ENCODE results near the gene UBAC2. TPM values are rescaled to one million over a fixed set of nuclear protein-coding genes. Genes with fewer than 3 reads are reported as not detected.

UBAC2 gene
- polyA plus RNA-seq, 3 donors = 59.6 to 113 (median 96.7) TPM

- H3K79me2 ChIP-seq (ENCODE audit: insufficient read depth, low read length) = no peaks in the 10 kb centered on the region
- TF ChIP-seq CTCF (IDR thresholded peaks at IDR 0.05) = no peak
- no peaks in the 10 kb centered on the region for H3K36me3 ChIP-seq (replicated peaks in 1 of 2; ENCODE audit: control insufficient read depth in 1 of 2, insufficient read depth in 2 of 2, low read length in 2 of 2)
- no peak overlapping the region for H3K4me3 Mint-ChIP-seq
- peak overlapping the region; percentile 45 to 87 for H3K27ac ChIP-seq (ENCODE audit: low read depth in 1 of 2, low read length in 2 of 2)
- H3K27ac Mint-ChIP-seq = peak overlapping the region; percentile 87 to 98 (median 95)
- H3K4me3 ChIP-seq (replicated peaks in 1 of 3; ENCODE audit: low read depth in 2 of 3, low read length in 3 of 3) = peak overlapping the region in 1 of 3 experiments; percentile 67
- peak overlapping the region; percentile 29 for H3K9ac ChIP-seq (ENCODE audit: insufficient read depth, low read length, poor library complexity, severe bottlenecking)
- H3K27me3 Mint-ChIP-seq (ENCODE audit: low read depth in 3 of 3) = peaks cover 1 to 5% (median 1%) of the 10 kb centered on the region in 3 donors
- no peak for DNase-seq
- intact Hi-C loops (cut with micrococcal nuclease) = no loop called here
- peaks cover 0 to 2% of the 10 kb centered on the region in 2 donors for H3K36me3 Mint-ChIP-seq
- H4K20me1 ChIP-seq (ENCODE audit: insufficient read depth, low read length) = no peaks in the 10 kb centered on the region
- H3K4me2 ChIP-seq (replicated peaks; ENCODE audit: extremely low read depth, low read length, poor library complexity, severe bottlenecking) = peak overlapping the region; percentile 78
- H2AFZ ChIP-seq (ENCODE audit: insufficient read depth, low read depth, low read length, poor library complexity, severe bottlenecking) = no peak overlapping the region
- H3K9me3 ChIP-seq (replicated peaks in 1 of 2; ENCODE audit: control insufficient read depth in 1 of 2, insufficient read depth in 1 of 2, low read length in 2 of 2) = no peaks in the 10 kb centered on the region
- no peaks in the 10 kb centered on the region for H3K27me3 ChIP-seq (ENCODE audit: control insufficient read depth in 2 of 2, insufficient read depth in 2 of 2, low read length in 2 of 2)
- H3K4me1 Mint-ChIP-seq = peaks cover 34% of the 10 kb centered on the region
- H3K9me3 Mint-ChIP-seq = peaks cover 0 to 6% (median 0%) of the 10 kb centered on the region in 7 donors
- 96% methylated on average over 8 of the region's 15 CpGs for WGBS (ENCODE audit: insufficient coverage)
- H3K4me1 ChIP-seq (ENCODE audit: control insufficient read depth in 1 of 2, insufficient read depth in 2 of 2, low read length in 2 of 2) = peaks cover 32 to 39% of the 10 kb centered on the region in 2 donors
Measured at GRCh38 chr13:99405966-99406365, 205.3 kb downstream of the UBAC2 start.

- no peak for TF ChIP-seq CTCF (IDR thresholded peaks at IDR 0.05)
- Histone ChIP-seq H3K9ac (ENCODE audit: insufficient read depth, low read length, poor library complexity, severe bottlenecking) (peak overlapping the region; percentile 29), H3K9me3 (replicated peaks in 1 of 2; ENCODE audit: control insufficient read depth in 1 of 2, insufficient read depth in 1 of 2, low read length in 2 of 2) (no peaks in the 10 kb centered on the region), H3K4me3 (replicated peaks in 1 of 3; ENCODE audit: low read depth in 2 of 3, low read length in 3 of 3) (peak overlapping the region in 1 of 3 experiments; percentile 67), H4K20me1 (ENCODE audit: insufficient read depth, low read length) (no peaks in the 10 kb centered on the region), H3K4me2 (replicated peaks; ENCODE audit: extremely low read depth, low read length, poor library complexity, severe bottlenecking) (peak overlapping the region; percentile 78), H2AFZ (ENCODE audit: insufficient read depth, low read depth, low read length, poor library complexity, severe bottlenecking) (peak overlapping the region; percentile 56), H3K27me3 (ENCODE audit: control insufficient read depth in 2 of 2, insufficient read depth in 2 of 2, low read length in 2 of 2) (no peaks in the 10 kb centered on the region), H3K79me2 (ENCODE audit: insufficient read depth, low read length) (no peaks in the 10 kb centered on the region), H3K36me3 (replicated peaks in 1 of 2; ENCODE audit: control insufficient read depth in 1 of 2, insufficient read depth in 2 of 2, low read length in 2 of 2) (no peaks in the 10 kb centered on the region), H3K4me1 (ENCODE audit: control insufficient read depth in 1 of 2, insufficient read depth in 2 of 2, low read length in 2 of 2) (peaks cover 32 to 39% of the 10 kb centered on the region in 2 donors), H3K27ac (ENCODE audit: low read depth in 1 of 2, low read length in 2 of 2) (peak overlapping the region; percentile 49 to 87)
- peak overlapping the region; percentile 87 to 98 (median 95) for H3K27ac Mint-ChIP-seq
- intact Hi-C loops (cut with micrococcal nuclease) = no loop called here
- H3K9me3 Mint-ChIP-seq = peaks cover 0 to 4% (median 0%) of the 10 kb centered on the region in 7 donors
- H3K36me3 Mint-ChIP-seq = peaks cover 0 to 2% of the 10 kb centered on the region in 2 donors
- DNase-seq = peak; percentile 60 to 84 (median 76)
- WGBS (ENCODE audit: insufficient coverage) = 0% methylated on average over 4 of the region's 6 CpGs
- H3K27me3 Mint-ChIP-seq (ENCODE audit: low read depth in 3 of 3) = peaks cover 1 to 5% (median 2%) of the 10 kb centered on the region in 3 donors
- H3K4me1 Mint-ChIP-seq = peaks cover 34% of the 10 kb centered on the region
- peak overlapping the region; percentile 58 to 84 for H3K4me3 Mint-ChIP-seq
Measured at GRCh38 chr13:99406799-99407201, 206.1 kb downstream of the UBAC2 start.

Data from CD14-positive monocyte (primary cell).